Sigmoid colon (tissue), 4 donors: ENCODE results near the gene FUT3.

Experiments
- CTCF ChIP-seq, 4 experiments: fragments of 450-650 bp in 3 of 4; fragments of 200-600 bp in 1 of 4; IDR thresholded peaks; one replicate each; pipeline ENCODE4 v1.5.1; 2016 to 2019; ENCODE audit warnings: antibody characterized with exemption in 4 of 4, mild to moderate bottlenecking in 3 of 4, moderate library complexity in 2 of 4
- EP300 ChIP-seq, 4 donors: sonication (generic); formaldehyde crosslinking; IDR thresholded peaks; one replicate each; pipeline ENCODE4 v1.6.1; 2017; ENCODE audit warnings: antibody characterized with exemption in 4 of 4
- POLR2A ChIP-seq, 2 donors: fragments of 450-650 bp; IDR thresholded peaks; one replicate each; pipeline ENCODE4 v1.6.1; 2016; ENCODE audit warnings: antibody characterized with exemption in 2 of 2, mild to moderate bottlenecking in 2 of 2, moderate library complexity in 2 of 2
- POLR2AphosphoS5 ChIP-seq, 4 donors: sonication (generic); formaldehyde crosslinking; IDR thresholded peaks; one replicate each; pipeline ENCODE4 v1.6.1; 2017; ENCODE audit warnings: antibody characterized with exemption in 4 of 4

- TF ChIP-seq CTCF (IDR thresholded peaks at IDR 0.05) (no peak), POLR2A (IDR thresholded peaks at IDR 0.05) (no peak), POLR2AphosphoS5 (IDR thresholded peaks at IDR 0.05) (no peak), EP300 (IDR thresholded peaks at IDR 0.05) (no peak)
Observed at GRCh38 chr19:5867201-5868136, 16.2 kb upstream of the FUT3 start.
